Stomach smooth muscle (tissue), 2 donors: ENCODE measurements around the gene SLC27A6.

Experiments used
- H3K27ac ChIP-seq: one replicate; pipeline ENCODE4 v1.7.0; 2013; ENCODE audit warnings: mild to moderate bottlenecking, low read length, inconsistent platforms
- H3K27me3 ChIP-seq, 2 donors: one replicate each; pipeline ENCODE4 v1.7.0; 2013; ENCODE audit warnings: low read length in 2 of 2; ENCODE audit not compliant: insufficient read depth in 2 of 2, control insufficient read depth in 1 of 2
- H3K36me3 ChIP-seq, 2 donors: one replicate each; pipeline ENCODE4 v1.7.0; 2013; ENCODE audit warnings: low read length in 2 of 2; ENCODE audit not compliant: control insufficient read depth in 2 of 2, insufficient read depth in 2 of 2
- H3K4me1 ChIP-seq: one replicate; pipeline ENCODE4 v1.7.0; 2013; ENCODE audit warnings: low read length; ENCODE audit not compliant: control insufficient read depth, insufficient read depth
- H3K4me3 ChIP-seq, 2 donors: one replicate each; pipeline ENCODE4 v1.7.0; 2013; ENCODE audit warnings: low read length in 2 of 2
- H3K9ac ChIP-seq, 2 donors: one replicate each; pipeline ENCODE4 v1.7.0; 2013; ENCODE audit warnings: low read length in 2 of 2, mild to moderate bottlenecking in 1 of 2
- H3K9me3 ChIP-seq, 2 donors: one replicate each; pipeline ENCODE4 v1.7.0; 2013; ENCODE audit warnings: low read length in 2 of 2; ENCODE audit not compliant: control insufficient read depth in 2 of 2
- donor health status: healthy.
- donor health status: Pancreatic carcinoma.

SLC27A6 gene

DNA sequence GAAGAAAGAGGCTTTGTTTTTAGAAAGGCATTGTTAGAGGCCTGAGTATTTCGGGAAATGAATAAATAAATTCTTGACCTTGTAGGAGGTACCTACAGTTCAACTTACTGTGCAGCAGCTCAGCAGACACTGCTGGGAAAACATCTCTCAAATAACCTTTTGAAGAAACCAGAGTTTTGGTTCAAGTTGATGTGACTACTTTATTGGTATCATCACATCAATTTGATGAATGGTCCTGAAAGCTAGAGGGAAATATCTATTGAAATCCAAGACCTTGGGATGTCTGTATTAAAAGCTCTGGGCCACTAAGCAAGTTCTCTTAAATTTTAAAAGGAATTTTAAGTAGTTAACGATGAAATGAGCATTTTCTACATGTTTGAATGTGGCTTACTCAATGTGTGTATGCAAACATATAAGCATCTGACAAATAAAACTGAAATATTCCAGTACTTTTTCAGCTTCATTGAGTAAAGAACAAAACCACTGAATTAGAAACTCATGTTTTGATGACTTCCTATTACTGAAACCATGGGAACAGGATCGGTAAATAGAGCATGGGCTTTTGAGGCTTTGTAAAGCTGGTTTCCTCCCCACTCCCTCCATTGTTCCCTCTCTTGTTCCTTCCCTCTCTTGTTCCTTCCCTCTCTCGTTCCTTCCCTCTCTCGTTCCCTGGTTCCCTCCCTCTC is 36.7 kb downstream of the SLC27A6 start:
- H3K27me3 ChIP-seq: no peaks in the 10 kb centered on the region
- H3K4me1 ChIP-seq: no peaks in the 10 kb centered on the region
- no peaks in the 10 kb centered on the region for H3K36me3 ChIP-seq
- no peak overlapping the region for H3K4me3 ChIP-seq
- no peak overlapping the region for H3K9ac ChIP-seq
- H3K9me3 ChIP-seq: no peaks in the 10 kb centered on the region
- H3K27ac ChIP-seq: no peak overlapping the region

DNA sequence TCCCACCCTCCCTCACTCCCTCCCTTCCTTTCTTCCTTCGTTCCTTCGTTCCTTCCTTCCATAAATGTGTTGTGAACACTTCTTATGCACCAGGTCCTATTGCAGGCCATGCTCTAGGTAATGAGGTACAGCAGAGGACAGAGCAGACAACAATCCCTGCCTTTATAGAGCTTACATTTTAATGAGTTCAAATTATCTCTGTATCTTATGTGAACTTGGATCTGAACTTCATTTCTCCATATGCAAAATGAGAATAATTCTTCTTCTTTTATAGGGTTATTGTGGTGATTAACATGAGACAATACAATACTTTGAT is 37.2 kb downstream of the SLC27A6 start:
- H3K4me1 ChIP-seq: no peaks in the 10 kb centered on the region
- no peak overlapping the region for H3K9ac ChIP-seq
- no peak overlapping the region for H3K27ac ChIP-seq
- no peaks in the 10 kb centered on the region for H3K27me3 ChIP-seq
- H3K4me3 ChIP-seq: no peak overlapping the region
- no peaks in the 10 kb centered on the region for H3K9me3 ChIP-seq
- H3K36me3 ChIP-seq: no peaks in the 10 kb centered on the region

DNA sequence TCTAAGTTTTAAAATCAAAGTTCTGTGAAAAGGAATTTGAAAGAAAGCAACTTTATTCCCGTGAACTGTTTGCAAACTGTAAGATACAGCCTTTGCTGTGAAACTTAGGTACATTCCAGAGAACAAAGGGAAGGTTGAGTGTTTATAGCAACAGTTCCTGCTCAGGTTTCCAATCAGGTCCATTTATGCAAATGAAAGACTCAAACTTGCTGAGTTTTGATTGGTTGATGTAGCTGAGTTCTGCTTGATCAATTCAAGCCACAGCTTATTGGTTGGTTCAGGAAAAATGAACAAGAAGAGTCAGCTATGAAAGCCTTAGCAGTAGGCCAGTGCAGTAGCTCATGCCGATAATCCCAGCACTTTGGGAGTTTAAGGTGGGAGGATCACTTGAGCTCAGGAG is 37.9 kb downstream of the SLC27A6 start:
- Histone ChIP-seq H3K4me1 (no peaks in the 10 kb centered on the region), H3K9me3 (no peaks in the 10 kb centered on the region), H3K9ac (no peak overlapping the region), H3K36me3 (no peaks in the 10 kb centered on the region), H3K27me3 (no peaks in the 10 kb centered on the region), H3K4me3 (no peak overlapping the region), H3K27ac (no peak overlapping the region)

DNA sequence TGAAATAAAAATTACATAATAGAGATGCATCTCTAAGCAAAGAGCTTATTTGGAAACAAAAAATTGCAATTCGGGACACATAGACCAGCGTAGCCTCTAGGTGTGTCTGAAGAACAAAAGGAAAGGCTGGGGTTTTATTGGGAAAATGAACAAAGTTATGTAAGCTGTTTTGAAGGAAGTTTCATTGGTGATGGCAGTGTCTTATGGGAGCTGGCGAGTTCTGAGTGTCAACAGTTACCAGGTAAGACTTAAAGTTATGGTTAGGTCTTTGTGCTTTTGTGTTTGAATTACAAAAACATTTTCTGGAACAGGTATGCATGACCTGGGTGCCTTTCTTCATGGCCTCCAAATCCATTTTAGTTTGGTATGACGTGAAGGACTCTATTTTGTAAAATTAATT is 48.9 kb downstream of the SLC27A6 start:
- Histone ChIP-seq H3K27ac (no peak overlapping the region), H3K9ac (no peak overlapping the region), H3K27me3 (no peaks in the 10 kb centered on the region), H3K9me3 (no peaks in the 10 kb centered on the region), H3K36me3 (no peaks in the 10 kb centered on the region), H3K4me1 (no peaks in the 10 kb centered on the region), H3K4me3 (no peak overlapping the region)

DNA sequence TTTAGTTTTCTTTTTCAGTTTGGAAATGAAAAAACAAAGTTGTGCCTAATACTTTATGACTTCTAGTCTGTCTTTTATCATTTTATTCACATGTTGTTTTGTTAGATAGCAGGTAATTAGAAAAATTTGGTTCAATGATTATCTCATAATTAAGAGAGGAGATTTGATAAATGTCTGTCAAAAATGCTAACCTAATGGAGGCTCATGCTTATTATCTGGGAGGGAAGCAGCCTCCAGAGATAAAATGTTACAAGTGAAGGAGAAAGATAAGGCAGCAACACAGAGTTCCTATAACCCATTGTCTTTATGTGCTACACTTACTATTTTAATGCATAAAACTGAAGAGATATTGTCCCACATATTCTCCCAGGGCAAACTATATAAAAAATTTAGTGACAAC is 53.5 kb downstream of the SLC27A6 start:
- H3K4me1 ChIP-seq: no peaks in the 10 kb centered on the region
- H3K27ac ChIP-seq: no peak overlapping the region
- H3K9ac ChIP-seq: no peak overlapping the region
- no peaks in the 10 kb centered on the region for H3K27me3 ChIP-seq
- H3K36me3 ChIP-seq: no peaks in the 10 kb centered on the region
- H3K4me3 ChIP-seq: no peak overlapping the region
- no peaks in the 10 kb centered on the region for H3K9me3 ChIP-seq

DNA sequence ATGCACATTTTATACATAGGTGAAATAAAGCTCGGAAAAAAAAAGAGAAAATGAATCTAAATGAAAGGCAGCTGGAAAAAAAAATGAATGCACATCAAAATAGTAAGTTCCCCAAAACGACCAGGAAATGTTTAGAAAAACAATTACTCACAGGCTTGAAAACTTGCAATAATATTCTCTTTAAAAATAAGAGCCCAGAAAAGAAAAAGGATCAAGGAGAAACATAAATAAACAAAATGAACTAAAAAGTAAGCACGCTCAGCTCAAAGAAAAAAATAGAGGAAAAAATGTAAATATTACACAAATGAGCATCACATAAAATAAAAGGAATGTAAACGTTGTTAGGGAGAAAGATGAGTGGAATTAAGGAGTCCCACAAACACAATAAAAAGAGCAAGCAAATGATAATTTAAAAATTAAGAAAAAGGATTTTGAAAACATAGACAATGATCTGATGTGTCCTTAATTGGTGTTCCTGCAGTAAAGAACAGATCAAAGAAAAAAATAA is 54.2 kb downstream of the SLC27A6 start:
- no peak overlapping the region for H3K9ac ChIP-seq
- H3K27me3 ChIP-seq: no peaks in the 10 kb centered on the region
- H3K27ac ChIP-seq: no peak overlapping the region
- H3K4me3 ChIP-seq: no peak overlapping the region
- H3K4me1 ChIP-seq: no peaks in the 10 kb centered on the region
- no peaks in the 10 kb centered on the region for H3K36me3 ChIP-seq
- H3K9me3 ChIP-seq: no peaks in the 10 kb centered on the region

DNA sequence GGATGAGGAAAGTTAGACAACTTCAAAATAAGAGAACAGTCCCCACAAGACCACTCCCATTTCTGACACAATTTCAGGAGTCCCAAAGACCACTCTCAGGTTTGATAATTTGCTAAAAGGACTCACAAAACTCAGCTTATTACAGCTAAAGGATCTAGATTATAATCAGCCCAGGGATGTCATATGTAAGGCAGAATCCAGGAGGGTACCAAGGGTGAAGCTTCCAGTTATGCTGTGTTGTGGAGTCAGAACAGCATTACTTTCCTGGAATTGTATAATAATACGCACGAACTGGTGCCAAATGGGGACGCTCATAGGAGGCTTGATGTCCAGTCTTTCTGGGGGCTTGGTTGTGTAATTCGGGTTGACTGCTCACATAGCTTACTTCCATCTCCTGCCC is 55.4 kb downstream of the SLC27A6 start:
- H3K4me1 ChIP-seq: no peaks in the 10 kb centered on the region
- H3K9ac ChIP-seq: no peak overlapping the region
- no peak overlapping the region for H3K27ac ChIP-seq
- H3K36me3 ChIP-seq: no peaks in the 10 kb centered on the region
- H3K4me3 ChIP-seq: no peak overlapping the region
- no peaks in the 10 kb centered on the region for H3K27me3 ChIP-seq
- H3K9me3 ChIP-seq: no peaks in the 10 kb centered on the region

DNA sequence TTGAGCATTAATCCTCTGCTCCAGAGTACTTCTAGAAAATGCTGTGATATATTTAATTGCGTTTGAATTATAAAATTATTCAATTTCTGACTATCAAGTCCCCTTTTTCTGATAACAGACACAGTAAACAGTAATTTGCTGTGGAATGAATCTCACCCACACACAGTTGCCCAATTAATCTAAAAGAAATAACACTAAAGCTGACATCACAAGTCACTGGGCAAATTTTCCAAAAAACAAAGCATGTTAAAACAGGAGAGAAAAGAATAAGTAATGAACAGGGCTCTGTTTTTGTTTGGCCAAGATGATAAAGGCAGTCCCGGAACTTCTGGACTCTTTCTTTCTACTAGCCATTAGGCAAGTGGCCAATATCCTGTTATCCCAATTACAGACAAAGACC is 56.5 kb downstream of the SLC27A6 start:
- no peak overlapping the region for H3K4me3 ChIP-seq
- H3K4me1 ChIP-seq: no peaks in the 10 kb centered on the region

DNA sequence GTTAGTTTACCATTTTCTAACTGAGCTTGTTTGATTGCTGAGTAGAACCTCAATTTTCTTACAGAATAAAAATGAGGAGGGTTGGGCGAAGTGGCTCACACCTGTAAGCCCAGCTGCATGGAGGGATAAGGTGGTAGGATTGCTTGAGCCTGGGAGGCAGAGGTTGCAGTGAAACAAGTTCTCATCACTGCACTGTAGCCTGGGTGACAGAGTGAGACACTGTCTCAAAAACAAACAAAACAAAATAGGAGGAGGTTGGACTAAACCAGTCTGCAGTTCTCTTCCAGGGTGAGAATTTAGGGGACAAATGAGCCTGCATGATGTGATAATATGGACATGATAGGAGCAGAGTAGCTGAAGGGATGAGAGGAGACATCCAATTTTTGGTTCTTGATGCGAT is 57.3 kb downstream of the SLC27A6 start:
- H3K4me1 ChIP-seq: no peaks in the 10 kb centered on the region

More for the DNA sequence above, 56.5 kb downstream of the SLC27A6 start:
- H3K9ac ChIP-seq: no peak overlapping the region
- H3K9me3 ChIP-seq: no peaks in the 10 kb centered on the region
- H3K27me3 ChIP-seq: no peaks in the 10 kb centered on the region
- H3K36me3 ChIP-seq: no peaks in the 10 kb centered on the region
- no peak overlapping the region for H3K27ac ChIP-seq

DNA sequence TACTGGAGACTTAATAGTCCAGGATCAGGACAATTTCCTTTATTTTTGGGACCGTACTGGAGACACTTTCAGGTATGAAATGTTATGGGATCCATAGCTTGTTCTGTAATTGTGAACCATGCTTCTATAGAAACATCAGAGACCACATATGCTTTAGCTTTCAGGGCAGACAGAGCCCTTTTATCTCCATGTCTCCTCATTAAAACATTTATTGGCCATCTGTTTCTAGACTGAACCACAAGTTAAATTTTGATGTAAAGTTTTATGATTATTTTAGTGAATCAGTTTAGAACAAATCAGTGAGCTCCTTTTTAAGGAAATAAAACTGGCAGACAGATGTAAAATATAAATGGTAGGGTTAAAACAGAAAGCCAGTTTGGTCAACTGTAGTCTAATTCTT is 62.0 kb downstream of the SLC27A6 start:
- no peak overlapping the region for H3K9ac ChIP-seq
- H3K36me3 ChIP-seq: no peaks in the 10 kb centered on the region
- H3K4me3 ChIP-seq: no peak overlapping the region
- no peaks in the 10 kb centered on the region for H3K27me3 ChIP-seq
- H3K4me1 ChIP-seq: no peaks in the 10 kb centered on the region
- no peaks in the 10 kb centered on the region for H3K9me3 ChIP-seq
- H3K27ac ChIP-seq: no peak overlapping the region

More for the DNA sequence above, 57.3 kb downstream of the SLC27A6 start:
- Histone ChIP-seq H3K9ac (no peak overlapping the region), H3K9me3 (no peaks in the 10 kb centered on the region), H3K27me3 (no peaks in the 10 kb centered on the region), H3K36me3 (no peaks in the 10 kb centered on the region), H3K4me3 (no peak overlapping the region), H3K27ac (no peak overlapping the region)

DNA sequence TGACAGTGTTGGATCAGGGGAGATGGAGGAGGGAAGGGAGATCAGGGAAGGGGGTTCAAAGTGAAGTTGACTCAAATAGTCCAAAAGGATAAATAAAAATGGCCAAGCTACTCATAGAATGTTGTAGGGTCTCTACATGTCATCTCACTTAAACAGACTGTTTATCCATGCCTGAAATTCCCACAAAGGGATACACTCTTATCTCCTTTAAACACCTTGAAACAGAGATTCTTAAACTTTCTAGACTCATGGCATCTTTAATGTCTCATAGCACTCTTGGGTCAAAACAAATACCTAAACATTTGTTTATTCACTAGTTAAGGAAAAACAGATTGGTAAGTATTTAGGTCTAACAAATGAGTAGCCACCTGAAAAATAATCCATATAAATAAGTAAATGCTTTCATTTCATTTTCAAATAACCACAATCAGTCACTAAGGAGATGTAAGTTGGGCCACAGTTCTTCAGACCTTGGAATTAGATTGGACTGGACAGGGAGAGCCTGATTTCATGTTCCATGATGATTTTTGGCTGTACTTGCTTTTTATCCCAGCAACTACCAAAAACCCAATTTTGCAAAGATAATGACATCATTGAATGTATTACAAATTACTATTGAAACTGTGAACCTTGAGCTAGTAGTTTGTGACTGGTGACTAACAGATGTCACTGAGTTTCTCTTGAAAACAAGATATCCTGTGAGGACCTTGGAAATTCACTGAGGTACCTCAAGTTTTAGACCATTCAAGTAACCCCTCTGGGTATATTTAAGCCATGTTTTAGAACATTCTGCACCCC is 66.8 kb downstream of the SLC27A6 start:
- no peak overlapping the region for H3K9ac ChIP-seq
- H3K4me3 ChIP-seq: no peak overlapping the region
- no peaks in the 10 kb centered on the region for H3K4me1 ChIP-seq
- no peaks in the 10 kb centered on the region for H3K9me3 ChIP-seq
- no peaks in the 10 kb centered on the region for H3K36me3 ChIP-seq
- no peak overlapping the region for H3K27ac ChIP-seq
- no peaks in the 10 kb centered on the region for H3K27me3 ChIP-seq
